HG03378 (cell line): ENCODE data around the gene SOST.

Source experiments
- ATAC-seq: cut with Tn5 transposase; IDR thresholded peaks from one replicate; pipeline ENCODE4 v1.9.1; 2021; ENCODE audit warnings: mild to moderate bottlenecking, moderate library complexity; ENCODE audit not compliant: unreplicated experiment

The SOST gene

GRCh38 chr17:43710101-43710500, 48.5 kb downstream of the SOST start:
- ATAC-seq = no peak

GRCh38 chr17:43709210-43709609, 49.4 kb downstream of the SOST start:
- no peak for ATAC-seq

- ATAC-seq = no peak
Observed at GRCh38 chr17:43707184-43707583, 51.4 kb downstream of the SOST start.

- no peak for ATAC-seq
Observed at GRCh38 chr17:43706235-43706634, 52.4 kb downstream of the SOST start.
